Stimulated activated CD8-positive, alpha-beta memory T cell treated with anti-CD3 and anti-CD28 coated beads, Interleukin-4, amount 100 ng/mL, for 4 hours (primary cell): ENCODE measurements around the gene IFT81.
"Not testable (repeated sequence)": the region's sequence is repeated elsewhere in the genome, so short reads cannot be mapped to it uniquely, and the experiment has no call there.

Experiments
- DNase-seq, 2 donors: peaks; one replicate each; pipeline ENCODE4 v3.0.0-alpha.2; 2020; ENCODE audit warnings: low read depth in 2 of 2, low spot score in 1 of 2

Gene IFT81

DNA sequence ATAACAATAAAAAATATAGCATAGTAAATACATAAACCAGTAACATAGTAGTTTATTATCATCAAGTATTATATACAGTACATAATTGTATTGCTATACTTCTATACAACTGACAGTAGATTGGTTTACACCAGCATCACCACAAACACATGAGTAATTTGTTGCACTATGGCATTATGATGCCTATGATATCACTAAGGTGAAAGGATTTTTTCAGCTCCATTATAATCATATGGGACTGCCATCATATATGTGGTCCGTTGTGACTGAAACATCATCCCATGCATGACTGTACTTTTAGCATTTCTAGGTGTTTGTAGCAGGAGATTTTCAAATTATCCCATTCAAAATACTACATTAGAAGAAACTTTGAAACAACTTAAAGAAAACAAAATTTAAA, 77.8 kb downstream of the IFT81 start:
- no peak for DNase-seq

DNA sequence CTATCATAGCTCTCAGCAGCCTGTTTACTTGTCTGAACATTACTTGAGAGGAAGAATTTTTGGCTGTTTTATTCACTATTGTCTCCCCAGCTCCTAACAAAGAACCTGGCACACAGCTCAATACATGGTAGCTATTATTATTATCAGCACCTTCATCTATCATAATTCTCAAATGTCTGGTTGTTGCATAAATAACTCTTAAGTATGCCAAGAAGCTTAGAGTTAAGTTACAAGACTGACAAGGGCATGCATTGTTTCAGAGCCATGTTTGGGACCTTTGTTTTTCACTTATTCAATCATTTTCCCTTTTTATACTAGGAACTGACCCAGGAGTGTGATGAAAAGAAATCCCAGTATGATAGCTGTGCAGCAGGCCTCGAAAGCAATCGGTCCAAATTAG, 79.4 kb downstream of the IFT81 start:
- DNase-seq = no peak

DNA sequence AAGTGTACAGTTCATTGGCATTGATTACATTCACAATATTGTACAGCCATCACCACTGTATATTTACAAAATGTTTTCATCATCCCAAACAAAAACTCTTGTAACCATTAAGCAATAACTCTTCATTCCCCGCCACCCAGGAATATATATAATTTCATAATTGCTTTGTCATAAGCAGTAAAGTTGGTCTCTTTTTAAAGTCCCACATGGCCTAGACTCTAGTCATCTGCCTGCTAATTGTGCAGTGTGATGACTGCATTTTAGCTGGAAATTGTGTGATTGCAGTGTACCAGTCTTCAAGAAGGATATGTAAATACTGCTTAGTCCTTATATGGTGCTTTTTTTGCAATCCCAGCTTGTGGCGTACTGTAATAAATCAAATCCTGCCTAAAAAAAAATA, 81.8 kb downstream of the IFT81 start:
- no peak for DNase-seq

DNA sequence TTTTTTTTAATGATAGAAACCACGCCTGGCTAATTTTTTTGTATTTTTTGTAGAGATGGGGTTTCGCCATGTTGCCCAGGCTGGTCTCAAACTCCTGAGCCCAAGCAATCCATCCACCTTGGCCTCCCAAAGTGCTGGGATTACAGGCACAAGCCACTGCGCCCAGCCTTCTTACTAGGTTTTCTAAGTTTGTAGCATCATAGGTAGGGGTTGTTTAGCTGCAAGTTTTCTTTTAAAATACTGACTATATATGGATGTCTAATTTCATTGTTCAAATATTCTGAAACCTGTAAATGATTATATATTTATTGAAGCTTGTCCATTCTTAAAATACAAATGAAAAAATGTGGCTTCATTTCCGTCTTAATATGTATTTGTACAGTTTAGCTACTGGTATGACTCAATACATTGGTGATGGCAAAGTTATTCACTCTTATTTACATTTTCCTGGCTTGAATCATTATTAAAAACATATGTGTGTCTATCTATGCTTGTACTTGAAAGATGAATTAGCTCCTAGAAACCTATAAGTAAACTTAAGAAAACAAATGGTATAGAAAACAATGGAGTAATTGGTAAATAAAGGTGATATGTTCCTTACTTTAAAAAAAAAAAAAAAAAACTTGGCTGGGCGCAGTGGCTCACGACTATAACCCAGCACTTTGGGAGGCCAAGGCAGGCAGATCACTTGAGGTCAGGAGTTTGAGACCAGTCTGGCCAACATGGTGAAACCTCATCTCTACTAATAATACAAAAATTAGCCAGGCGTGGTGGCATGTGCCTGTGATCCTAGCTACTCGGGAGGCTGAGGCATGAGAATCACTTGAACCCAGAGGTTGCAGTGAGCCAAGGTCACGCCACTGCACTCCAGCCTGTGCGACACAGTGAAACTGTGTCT, 87.7 kb downstream of the IFT81 start:
- DNase-seq = not testable (repeated sequence)

DNA sequence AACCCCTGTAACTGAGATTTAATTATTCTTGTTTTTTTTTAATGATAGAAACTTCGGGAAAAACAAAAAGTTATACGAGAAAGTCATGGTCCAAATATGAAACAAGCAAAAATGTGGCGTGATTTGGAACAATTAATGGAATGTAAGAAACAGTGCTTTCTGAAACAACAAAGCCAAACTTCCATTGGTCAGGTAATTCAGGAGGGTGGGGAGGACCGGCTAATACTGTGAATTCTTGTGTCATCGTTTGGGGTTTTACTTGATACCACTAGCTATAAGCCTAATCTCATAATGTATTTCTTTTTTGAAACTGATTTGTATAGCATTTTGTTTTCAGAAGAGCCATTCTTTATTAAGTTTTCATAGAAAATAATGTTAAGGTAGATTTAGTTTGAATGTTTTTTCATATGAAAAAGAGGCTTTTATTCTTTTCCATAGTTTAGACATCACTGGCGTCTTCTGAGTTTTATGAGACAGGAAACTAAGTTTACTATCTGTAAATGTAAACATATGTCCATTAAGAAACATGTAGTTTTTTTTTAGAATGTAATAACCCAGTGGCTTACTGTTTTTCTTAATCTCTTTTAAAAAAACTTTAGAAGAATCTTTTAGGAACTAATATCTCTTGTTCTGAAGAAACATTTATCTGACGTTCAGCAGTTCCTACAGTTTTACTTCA, 94.0 kb downstream of the IFT81 start:
- no peak for DNase-seq

DNA sequence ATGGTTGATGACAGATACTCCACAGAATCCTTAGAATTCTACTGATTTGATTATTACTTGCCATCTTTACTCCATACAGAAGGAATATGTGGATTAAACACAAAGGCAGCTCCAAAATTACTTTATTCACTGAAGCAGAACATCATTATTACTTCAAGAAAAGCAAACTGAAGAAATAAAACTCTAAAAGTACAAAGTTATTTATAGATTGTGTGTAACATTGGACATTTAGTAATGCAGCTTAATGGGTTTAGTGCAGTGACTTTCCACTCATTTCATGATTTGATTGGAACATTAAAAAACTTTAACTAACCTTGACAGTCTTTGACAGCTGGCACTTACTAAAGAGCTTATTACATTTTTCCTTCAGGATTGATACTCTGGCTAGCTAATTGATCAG, 97.9 kb downstream of the IFT81 start:
- no peak for DNase-seq

DNA sequence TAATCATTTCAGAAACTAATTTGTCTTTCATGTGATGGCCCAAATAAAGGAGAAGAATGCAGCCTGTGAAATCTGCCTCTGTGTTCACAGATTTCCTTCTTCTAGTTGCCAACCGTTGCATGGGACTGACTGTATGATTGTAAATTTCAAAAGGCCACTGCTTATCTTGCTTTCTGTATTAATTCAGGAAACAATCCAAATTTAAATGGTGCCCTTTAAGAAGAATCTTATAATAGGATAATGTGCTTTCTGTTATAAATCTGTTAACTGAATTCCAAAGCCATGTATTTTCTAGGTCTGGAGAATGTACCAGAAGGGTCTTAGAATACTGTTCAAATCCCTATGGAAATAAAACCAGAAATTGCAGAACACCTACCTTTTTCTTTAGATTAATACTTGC, 98.3 kb downstream of the IFT81 start:
- no peak for DNase-seq

DNA sequence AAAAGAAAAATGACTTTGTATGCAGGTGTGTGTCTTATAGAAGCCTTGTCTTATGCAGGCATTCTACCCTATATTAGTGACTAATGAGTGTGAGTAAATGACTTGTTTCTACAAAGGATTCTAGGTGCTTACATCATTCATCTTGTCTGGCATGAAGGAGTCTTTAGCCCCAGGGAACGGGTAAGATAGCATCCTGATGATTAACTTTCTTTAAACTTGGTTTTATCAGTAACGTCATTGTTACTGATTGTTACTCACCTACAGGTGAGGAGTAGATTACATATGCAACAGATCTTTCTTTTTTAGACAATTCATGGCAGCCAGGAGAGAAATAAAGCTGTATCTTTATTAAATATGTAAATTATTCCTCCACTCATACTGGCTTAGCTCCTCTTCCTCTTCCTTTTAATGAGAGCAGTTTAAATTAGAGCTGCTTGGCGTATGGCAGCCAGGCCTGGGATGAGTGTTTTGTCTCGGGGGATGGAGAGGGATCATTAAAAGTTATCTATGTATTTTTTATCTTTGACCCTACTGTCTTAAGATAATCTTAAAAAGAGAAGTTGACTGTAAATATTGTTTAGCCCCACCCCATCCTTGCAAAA, 99.7 kb downstream of the IFT81 start:
- DNase-seq = no peak

DNA sequence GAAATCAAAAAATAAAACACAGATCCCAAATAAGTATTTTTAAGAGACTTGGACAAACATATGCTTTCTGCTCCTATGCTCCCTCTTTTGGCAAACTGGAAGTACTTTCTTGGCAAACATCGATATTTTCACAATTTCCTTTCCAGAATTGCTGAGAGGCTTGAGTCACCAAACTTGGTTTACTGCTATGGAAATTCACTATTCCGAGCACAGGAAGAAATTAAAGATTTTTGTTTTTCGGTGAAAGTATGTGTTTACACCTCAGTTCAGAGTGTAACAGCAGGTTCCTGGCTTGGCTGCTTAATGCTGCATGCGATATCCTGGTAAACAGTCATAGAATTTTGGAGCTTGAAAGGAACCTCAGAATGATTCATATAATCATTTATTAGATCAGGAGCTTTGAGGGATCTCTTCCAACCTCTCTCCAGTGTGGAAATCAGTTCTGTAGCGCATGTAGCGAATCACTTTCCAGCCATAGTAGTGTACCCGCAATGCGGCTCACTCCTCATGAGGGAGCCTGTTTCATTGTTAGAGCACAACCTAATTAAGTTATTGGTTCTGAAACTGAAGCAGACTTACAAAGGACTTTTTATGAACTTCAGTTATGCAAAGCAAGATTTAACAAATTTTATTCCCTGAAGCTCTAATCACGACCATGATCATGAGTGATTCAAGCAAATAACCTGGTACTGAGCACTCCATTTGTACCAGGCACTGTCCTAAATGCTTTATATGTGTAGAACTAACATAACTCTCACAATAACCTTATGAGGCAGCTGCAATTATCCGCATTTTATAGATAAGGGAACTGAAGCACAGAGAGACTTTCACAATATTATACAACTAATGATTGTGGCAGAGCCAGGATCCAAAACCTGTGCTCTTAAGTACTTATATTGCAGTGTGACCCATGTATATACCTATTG, 100.5 kb downstream of the IFT81 start:
- no peak for DNase-seq

DNA sequence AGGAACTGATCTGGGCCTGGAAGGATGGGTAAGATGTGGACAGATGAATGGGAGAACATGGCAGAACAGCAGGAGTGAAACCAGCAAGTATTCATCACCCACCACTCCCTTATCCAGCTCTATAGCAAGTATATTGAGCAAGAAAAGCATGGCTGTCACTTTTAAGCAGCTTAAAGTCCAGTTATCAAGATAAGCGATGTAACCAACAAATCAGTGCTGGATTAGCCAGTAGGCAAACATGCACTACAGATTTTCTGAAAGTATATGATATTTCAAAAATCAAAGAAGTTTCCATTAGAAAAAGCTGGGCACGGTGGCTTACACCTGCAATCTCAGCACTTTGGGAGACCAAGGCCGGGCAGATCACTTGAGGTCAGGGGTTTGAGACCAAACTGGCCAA, 103.0 kb downstream of the IFT81 start:
- DNase-seq = no peak

DNA sequence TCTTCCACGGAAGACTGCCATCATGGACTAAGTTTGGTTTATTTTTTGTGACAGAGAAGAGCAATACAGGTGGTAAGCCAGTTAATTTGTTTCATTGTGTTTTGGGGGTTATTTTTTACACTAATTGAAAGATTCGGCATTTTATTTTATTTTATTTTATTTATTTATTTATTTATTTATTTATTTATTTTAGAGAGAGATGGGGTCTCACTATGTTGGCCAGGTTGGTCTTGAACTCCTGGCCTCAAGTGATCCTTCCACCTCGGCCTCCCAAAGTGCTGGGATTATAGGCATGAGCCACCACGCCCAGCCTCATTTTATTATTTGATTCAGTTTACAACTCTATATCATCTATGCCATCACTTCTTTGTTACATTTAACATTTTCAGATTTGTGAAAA, 104.2 kb downstream of the IFT81 start:
- not testable (repeated sequence) for DNase-seq

DNA sequence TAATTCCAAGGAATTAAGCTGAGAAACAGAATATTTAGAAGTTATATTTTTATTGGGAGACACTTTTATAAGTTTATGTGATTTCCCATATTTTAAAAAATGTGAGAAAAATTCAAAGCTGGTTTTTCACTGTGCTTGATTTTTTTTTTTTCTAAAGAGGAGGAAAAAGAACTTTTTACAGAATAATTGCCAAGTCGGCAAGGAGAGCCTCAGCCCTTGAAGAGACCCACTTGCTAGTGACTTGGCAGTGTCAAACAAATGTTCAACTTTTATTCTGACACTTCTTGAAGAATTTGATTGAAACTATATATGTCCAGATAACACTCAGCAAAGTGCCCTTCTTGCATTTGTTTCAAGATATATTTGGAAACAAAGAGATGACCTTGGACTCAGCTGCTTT, 104.6 kb downstream of the IFT81 start:
- no peak for DNase-seq

DNA sequence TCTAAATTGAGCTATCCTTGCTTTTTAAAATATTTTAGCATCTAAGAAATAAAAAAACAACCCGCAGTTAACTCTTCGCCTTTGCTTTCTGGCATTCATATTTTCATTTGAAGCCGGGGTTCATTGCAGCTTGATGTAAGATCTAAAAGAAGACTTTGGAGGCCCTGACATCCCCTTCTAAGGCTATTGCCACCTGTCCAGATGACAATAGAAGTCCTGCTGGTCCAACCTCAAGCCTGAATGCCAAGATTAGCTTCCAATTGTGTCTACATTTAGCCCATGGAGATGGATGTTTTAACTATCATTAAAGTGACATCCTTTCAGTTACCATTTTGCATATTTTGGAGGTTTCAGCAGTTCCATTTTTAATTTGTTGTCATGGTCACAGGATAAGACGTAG, 105.3 kb downstream of the IFT81 start:
- DNase-seq = no peak

DNA sequence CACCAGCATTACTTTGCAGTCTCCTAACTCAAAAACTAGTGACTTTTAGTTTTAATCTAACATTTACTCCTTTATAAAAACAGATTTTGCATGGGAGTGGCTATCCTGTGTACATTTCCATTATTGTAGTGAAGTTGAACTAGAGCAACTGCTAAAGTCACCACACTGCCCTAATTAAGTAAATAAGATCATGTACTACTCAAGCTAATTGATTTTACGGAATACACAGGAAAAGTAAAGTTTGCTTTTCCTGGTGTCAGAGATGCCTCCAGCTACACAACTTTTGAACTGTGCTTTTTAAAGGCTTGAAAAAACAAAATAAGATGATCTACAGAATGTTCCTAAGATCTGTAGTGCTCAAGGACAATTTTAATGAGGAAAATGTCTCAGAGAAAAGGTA, 106.5 kb downstream of the IFT81 start:
- no peak for DNase-seq

DNA sequence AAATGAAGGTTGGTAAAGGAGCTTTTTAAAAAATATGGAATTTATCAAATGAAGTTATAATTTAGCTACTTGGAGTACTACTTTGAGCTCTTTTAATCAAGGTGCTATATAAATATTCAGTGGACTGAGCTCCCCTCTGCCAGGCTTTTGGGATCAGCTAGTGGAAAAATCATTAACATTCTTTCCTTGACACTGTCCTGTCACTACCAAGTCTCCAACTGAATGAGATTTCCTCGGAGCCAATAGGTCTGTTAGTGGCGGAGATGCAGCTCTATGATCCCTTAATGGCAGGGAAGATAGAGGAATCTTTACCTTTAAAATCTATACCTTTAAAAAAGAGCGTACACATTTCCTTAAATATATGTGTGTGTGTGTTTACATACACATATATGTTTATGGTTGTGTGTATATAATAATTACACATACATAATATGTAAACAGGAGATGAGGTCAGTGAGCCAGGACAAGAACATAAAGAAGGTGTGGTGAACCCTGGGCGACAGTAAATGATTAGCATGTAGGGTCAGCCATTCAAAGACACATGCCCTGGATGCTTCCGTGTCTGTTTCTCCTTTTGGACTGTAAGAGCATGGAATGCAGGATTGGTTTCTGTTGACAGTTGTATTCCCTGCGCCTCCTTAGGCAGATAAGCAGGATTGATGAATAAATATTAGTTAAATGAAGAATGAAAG, 109.2 kb downstream of the IFT81 start:
- DNase-seq = no peak

DNA sequence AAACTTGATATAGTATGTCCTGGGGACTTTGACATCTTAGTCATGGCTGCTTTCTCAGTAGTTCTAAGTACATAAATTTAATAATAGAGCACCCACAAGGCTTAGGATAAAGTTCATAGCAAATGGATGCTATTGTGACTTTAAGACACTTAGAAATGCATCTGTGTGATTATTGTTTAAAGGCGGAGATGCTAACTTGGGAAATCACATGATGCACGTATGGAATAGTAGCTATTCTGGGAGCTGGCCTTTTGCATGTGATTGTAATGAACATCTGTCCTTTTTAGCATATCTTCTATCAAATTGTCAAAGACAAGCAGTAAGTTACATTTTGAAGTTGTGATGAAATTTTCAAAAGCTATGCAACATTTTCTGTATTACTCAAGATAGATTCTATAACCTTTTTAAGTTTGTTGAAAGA, 110.2 kb downstream of the IFT81 start:
- no peak for DNase-seq

DNA sequence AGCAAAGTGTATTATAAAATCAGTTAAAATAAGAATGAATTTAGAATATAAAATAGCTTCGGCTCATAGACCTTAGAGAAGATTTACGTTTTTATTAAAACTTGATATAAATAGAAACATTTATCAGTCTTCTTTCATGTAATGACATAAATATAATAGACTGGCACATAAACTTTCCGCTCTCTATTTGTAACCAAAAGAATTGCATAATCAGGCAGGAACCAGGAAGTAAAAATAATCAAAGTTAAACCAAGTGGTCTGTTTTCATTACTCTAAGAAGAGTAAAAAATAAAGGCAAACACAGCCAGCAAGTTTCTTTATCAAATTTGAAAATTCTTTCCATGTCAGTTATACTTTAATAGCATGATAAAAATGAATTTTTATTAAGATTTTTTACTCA, 110.6 kb downstream of the IFT81 start:
- no peak for DNase-seq

DNA sequence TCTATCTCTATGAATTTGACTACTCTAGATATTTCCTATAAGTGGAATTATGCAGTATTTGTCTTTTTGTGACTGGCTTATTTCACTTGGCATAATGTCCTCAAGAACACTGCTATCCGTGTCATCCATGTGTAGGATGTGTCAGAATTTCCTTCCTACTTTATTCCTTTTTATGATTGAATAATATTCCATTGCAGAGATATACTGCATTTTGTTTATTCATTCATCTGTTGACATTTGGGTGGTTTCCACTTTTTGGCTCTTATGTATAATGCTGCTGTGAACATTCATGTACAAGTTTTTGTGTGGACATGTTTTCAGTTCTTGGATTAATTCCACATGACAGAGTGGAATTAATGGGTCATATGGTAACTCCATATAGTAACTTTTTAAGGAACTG, 111.2 kb downstream of the IFT81 start:
- no peak for DNase-seq

DNA sequence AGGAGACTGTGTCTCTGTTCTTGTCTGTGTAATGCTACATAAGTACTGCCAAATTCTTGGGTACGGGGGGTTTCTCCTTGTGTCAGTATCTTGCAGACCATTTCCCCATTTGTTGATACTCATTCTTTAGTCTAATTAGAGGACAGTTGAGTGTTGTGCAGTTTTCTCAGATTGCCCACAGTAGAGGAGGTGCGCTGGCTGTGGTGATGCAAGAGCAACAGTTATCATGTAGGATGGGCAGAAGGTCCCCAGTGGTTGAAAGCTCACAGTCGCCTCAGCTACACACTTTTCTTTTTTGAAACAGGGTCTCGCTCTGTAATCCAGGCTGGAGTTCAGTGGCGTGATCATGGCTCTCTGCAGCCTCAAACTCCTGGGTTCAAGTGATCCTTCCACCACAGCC, 119.1 kb downstream of the IFT81 start:
- DNase-seq = no peak

DNA sequence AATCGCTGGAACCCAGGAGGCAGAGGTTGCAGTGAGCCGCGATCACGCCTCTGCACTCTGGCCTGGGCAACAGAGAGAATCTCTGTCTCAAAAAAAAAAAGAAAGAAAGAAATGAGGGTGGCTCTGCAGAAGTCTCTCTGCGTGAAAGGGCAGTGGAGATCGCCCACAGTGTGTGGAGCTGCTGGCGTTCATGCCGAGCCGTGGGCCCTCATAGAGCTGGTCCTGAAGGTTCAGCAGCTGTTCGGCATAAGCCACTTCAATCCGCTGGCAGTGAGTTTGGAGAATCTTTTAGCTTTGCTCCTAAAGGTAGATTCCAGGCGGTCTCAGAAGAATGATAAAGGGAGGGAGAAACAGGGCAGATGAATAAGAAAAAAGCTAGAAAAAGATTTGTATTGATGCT, 120.2 kb downstream of the IFT81 start:
- DNase-seq = no peak

DNA sequence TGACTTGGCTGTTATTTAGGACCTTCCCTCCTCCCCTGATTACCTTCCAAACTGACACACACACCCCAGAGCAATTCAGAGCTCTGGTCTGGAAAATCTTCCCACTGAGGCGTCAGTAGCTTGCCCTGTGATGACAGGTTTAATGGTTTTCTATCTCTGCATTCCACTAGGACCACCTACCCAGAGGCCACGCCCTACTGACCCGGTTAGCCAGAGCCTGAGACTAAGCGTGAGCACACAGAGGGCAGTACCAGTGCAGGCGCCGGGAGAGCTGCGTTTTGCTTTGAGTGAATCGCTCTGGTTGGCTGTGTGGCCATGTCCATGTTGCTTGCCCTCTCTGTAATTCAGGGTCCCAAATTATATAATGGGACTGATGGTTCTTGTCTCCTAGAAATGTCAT, 120.7 kb downstream of the IFT81 start:
- no peak for DNase-seq
